HG02588 (cell line): ENCODE data around the gene EIF2AK3.
"Not testable (repeated sequence)": the region's sequence is repeated elsewhere in the genome, so short reads cannot be mapped to it uniquely, and the experiment has no call there.

Source experiments
- ATAC-seq: cut with Tn5 transposase; IDR thresholded peaks from one replicate; pipeline ENCODE4 v1.9.1; 2021; ENCODE audit warnings: mild to moderate bottlenecking, moderate library complexity; ENCODE audit not compliant: unreplicated experiment

The EIF2AK3 gene

DNA sequence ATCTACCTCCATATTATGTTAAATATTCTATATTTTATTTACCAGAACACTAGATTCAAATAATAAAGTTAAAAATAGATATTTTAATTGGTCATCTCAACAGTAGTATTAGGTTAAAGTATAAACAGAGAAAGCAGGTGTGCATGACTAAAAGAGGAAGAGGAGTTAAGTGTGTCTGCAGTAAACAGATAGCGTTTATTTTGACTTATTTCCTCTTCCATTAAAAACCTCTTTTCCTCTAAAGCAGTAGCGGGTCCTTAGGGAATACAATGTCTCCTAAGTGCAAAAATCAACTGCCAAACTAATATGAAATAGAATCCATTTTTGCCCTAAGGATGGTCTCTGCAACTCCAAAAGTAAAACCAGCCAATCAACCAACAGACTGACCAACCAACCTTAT lies 27.7 kb downstream of the EIF2AK3 start:
- ATAC-seq = no peak

DNA sequence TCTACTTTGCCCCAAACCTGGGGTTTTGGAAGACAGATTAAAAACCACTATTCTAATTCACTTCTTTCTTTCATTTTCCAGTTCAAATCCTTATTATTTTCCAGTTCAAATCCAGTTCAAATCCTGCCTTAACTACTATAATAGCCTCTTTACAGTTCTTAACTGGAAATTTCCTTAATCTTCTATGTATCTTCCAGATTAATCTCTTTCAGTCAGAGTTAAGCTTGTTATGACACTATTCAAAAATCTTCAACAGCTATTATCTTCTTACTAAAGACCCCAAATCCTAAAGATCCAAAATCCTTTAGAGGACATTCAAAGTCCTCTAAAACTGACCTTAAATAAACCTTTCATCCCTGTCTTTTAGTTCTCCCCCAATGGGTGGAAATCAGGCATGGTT lies 30.1 kb downstream of the EIF2AK3 start:
- no peak for ATAC-seq

DNA sequence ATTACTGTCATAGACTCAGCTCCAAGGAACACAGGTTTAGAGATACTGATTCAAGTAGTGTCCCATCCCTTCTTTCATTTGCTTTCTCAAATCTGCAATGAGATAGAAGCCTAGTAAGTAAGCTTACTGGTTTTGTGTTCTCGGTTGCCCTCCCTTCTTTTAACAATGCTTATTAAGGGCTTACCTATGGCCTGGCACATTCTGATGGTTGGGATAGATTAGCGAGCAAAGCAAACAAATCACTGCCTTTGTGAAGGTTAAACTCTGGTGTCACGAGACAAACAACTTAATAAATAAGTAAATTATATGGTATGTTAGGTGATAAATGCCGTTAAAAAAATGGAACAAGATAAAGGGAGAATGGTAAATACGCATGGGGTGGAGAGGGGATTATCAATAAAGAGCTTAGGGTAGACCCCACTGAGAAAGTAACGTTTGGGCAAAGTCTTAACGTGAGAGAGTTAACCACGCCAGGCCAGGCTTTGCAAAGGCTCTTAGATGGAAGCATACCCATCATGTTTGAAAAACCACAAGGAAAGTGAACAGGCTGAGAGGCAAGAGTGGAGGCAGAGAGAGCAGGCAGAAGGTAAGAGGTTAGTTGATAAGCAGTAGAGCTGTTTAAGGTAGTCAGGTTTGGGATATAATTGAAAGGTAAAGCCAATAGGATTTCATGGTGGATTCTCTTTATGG lies 31.0 kb downstream of the EIF2AK3 start:
- no peak for ATAC-seq

DNA sequence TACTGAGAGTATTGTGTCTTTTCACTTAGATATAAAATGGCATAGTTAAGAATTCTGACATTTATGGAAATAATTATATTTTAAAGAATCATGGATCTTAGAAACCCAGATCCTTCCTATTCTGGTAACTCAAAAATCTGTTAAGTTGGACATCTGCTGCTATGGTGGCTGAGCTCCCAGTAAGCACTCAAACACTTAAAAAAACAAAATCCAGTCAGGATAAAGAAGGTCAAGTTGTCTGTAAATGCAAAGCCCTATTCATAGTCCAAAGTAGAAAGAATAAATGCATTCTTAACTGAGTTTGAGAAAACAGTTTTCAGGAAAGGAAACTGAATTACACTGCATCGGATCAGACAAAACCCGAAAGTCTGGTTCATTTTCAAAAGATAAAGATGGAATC lies 35.6 kb downstream of the EIF2AK3 start:
- ATAC-seq = no peak

DNA sequence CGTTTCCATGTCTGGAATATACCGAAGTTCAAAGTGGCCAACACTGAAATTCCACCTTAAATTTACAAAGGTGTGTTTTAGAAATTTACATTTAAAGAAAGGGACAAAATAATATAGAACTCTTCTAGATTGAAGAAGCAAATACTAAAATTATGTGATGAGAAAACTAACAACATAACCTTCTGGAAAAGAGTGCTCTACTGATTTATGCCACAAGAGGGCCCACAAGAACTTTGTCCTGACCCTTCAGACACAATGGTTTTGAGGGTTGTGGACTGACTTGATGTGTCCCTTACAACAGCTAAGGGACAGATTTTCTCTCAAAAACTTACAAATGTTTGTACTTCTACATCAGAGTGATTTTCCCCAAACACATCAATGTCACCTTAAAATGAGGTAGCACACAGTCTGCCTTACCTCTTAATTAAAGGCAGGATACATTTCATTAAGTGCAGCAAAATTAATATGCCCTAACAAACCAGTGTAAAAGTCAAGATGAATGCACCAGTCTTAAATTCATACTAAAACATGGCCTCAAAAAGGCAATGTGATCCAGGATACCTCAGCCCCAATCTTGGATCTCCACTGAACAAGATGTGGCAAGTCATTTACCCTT lies 36.2 kb downstream of the EIF2AK3 start:
- peak; percentile 81 for ATAC-seq

DNA sequence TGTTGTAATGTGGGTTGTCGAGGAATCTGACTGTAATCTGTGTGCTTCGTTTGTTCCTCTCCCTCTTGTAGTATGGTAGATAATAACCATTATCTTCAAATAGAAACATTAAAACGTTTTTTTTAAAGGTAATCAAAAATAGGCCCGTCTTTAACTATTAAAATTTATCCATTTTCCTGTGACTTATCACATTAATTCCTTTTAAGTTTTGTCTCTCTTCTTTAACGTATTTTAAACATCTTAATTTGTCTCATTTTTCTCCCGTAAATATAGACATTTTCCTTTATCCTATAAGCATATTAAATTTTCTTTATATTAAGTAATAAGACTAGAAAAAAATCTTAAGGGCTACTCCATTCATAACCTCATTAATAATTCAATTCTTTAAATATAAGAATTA lies 41.3 kb downstream of the EIF2AK3 start:
- ATAC-seq = no peak

DNA sequence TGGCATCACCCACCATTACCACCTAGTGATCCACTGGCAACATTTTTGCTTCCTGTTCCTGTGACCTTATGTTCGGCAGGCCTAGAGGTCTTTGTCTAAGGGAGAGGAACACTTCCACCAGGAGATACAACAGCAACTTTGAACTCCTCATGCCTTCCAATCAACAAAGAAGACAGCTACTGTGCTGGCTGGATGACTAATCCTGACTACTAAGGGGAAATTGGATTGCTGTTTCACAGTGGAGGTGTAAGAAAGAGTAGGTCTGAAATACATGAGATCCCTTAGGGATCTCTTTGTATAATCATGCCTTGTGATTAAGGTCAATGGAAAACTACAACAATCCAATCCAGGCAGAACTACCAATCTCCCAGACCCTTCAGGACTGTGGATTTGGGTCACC lies 45.2 kb downstream of the EIF2AK3 start:
- no peak for ATAC-seq

DNA sequence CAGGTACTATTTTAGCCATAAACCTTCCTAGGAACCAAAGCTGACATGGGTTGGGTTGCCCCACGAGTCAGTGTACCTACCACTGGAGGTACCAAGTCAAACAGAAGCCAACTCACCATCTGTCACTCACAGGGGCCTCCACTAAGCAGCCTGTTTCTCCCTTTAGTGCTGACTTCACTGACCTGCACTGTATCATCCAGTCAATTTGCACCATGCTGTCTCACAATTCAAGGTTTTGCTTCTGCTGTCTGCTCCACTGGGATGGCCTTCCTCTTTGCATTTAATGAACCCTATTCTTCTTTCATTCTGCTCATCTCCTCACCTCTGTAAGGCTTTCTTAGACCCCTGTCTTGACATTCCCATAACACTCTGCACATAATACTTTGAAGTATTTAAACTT lies 47.2 kb downstream of the EIF2AK3 start:
- ATAC-seq = no peak

DNA sequence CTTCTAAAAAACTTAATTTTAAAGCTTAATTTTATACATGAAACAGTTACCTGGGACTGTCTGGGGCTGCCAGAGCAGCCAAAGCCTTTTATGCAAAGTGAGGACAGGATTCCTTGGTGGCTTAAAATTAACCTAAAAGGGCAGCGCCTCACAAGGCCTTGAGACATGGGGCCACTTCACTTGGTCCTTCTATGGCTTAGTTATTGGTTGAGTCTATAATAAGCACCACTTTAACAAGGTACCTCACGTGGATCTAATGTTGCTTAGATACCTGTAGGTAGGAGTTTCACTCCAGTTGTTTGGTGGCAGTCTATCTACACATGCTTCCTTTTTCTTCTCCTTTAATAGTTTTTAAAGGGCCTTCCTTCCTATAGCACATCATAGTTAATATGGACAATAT lies 51.6 kb downstream of the EIF2AK3 start:
- ATAC-seq = no peak

DNA sequence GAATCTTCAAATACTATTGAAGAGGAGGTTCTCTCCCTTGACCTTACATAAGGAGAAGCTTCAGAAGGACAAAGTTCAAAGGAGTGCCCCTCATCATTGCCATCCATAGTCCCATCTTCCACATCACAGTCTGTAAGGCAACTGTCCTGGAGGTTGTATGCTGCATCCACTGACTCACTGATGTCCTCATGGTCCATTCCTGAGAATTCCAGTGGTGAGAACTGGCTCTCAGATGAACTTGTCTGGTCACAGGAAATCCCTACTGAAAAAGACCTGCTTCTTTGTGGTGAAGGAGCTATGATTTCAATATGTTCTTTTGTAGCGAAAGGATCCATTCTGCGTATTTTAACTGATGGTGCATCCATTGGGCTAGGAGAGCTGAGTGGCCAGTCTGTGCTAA lies 52.2 kb downstream of the EIF2AK3 start:
- no peak for ATAC-seq

DNA sequence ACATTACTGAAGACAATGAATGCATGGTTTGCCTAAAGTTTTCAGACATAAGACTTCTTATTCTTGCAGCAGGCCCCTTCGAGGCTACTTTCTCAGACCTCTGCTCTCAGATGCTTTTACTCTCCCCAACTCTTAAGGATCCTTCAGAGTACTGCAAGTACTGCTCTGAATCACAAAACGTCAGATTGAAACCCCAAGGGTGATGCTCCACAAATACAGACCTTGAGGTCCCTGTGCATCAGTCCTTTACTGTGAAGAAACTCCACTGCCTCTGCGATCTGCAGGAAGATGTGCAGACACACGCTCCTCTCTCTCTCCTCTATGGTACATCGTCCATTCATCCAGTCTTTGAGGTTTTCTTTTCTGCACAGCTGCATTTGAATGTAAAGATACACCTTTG lies 52.8 kb downstream of the EIF2AK3 start:
- peak; percentile 83 for ATAC-seq

DNA sequence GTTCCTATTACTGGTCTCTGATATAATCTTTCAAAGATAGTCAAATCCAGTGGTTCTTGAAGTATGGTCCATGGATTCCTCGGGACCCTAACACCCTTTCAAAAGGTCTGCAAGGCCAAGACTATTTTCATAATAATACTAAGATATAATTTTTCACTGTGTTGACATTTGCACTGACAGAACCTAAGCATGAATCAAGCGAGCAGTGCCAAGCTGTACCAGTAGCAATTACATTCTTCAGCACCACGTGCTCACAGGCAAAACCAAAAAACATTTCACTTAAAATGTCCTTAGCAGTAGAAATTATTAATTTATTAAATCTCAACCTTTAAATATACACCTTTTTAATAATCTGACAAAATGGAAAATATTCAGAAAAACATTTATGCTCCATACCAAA lies 59.1 kb downstream of the EIF2AK3 start:
- no peak for ATAC-seq

DNA sequence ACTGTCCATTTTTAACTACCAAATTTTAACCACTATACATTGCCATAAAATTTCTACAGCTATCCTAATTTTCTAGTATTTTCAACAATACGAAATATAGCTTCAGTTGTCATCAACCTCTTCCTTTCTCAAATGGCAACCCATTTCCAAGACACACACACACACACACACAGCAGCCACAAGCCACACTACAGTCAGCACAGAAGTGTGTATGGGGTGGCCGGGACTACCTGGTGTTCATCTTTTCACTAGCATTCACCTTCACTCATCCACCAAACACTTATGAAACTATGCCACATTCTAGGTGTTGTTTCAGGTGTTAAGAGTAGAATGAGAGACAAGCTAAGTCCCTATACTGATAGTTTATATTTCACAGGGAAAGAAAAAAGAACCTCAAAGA lies 62.9 kb downstream of the EIF2AK3 start:
- ATAC-seq = no peak

DNA sequence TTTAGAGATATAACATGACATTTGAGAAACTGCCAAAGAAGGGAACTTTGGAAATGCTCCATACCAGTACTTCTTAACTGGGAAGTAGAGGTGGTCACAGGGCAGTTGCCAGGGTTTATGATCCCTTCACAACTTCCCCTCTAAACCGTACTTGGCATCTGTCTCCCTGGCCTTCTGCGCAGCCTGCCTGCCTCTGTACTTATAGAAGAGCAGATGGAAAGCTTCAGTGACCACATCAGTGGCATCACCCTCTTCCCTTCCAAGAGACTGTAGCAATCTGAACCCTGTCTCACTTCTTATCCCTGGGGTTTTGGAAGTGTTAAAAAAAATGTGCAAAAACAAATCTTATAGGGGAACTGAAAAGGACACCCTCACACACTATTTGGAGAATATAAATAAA lies 64.1 kb downstream of the EIF2AK3 start:
- ATAC-seq = no peak

DNA sequence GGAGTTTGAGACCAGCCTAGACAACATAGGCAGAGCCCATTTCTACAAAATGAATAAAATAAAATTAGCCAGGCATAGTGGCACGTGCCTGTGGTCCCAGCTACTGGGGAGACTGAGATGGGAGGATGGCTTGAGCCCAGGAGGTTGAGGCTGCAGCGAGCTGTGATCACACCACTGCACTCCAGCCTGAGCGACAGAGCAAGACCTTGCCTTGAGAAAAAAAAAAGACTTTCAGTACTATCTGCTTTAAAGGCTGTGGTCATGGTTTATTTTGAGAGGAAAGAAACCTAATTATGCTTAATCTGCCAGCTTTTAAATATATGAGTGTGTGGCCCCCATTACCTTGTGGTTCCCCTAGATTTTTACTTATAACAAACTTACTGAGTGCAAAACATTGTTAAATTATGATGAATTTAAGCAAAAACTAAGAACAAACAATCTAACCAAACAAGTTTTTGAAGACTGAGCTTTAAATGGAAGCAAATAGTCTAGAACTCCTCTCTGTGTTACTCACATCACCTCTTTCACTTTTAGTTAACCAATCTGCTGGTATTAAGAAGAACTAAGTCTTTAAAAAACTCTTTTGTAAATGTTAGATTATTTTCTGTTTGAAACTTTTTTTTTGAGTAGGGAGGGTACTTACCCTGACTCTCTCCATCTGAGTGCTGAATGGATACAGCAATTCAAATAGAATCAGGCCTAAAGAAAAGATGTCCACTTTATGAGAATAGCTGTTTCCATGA lies 65.4 kb downstream of the EIF2AK3 start:
- peak; percentile 59 for ATAC-seq

DNA sequence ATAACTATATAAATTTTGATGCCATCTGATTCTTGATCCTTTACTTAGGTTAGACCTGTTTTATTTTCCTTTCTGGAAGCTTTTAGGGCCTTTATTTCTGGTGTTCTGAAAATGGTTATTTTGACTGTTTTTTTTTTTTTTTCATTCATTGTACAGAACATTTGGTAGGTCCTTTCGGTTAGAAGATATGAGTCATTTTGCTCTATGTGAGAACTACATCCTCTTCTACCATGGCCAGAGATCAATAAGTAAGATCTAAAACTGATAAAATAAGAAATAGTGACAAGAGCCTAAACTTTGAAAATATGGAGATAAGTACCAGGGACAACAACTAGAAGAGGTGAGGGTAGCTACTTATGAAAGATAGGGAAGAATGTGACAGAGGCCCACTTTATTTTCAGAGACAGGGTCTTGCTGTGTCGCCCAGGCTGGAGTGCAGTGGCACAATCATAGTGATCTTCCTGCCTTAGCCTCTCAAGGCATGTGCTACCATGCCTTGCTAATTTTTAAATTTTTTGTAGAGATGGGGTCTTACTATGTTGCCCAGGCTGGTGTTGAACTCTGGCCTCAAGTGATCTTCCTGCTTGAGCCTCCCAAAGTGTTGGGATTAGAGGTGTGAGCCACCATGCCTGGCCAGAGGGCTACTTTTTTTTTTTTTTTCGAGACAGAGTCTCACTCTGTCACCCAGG lies 66.5 kb downstream of the EIF2AK3 start:
- ATAC-seq = no peak

DNA sequence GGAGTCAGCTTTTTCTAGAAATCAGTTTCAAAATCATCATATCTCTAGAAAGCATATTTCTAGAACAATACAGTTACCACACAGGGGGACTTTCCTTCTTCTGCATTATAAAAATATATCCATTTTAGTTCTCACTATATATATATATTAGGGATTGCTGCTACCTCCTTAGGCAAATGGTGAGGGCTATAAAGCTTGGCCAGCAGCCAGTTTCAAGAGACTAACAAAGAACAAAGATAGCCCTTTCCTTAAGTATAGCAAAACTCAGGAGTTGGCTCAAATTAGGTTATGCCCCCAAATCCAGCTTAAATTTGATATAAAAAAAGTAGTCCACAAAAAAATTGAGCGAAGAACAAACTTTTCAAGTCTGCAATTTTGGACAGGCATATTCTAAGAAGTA lies 70.0 kb downstream of the EIF2AK3 start:
- ATAC-seq = no peak

DNA sequence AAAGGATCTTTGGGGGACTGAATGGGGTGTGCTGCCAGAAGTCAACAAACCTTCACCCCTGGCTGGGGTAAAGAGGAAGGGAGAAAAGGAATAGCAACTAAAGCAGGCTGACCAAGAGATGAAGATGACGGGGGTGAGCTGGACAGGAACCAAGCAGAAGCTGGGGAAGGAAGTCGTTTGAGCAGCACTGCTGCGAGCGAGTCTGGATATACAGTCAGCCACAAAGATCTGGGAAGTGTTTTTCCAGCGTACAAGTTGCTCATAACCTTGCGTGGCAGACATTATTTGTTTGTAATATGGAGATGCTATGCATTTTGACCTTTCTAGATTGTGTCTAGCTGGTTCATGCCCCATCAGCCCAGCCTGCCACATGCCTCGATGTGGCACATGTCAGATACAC lies 71.2 kb downstream of the EIF2AK3 start:
- no peak for ATAC-seq

DNA sequence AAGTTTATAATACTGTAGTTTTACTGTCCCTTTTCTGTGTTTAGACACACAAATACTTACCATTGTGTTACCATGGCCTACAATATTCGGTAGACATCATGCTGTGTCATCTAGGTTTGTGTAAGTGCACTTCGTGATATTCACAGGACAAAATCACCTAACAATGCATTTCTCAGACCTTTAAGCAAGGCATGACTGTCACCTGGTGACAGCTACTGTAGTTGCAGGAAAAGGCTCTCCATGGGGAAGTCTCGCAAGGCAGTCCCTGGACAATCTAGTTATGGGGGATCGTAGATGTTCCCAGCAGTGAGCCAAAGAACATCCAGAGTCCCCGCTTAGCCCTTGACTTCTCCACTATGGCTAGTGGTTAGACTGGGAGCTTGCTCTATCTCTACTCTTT lies 73.1 kb downstream of the EIF2AK3 start:
- ATAC-seq = no peak

DNA sequence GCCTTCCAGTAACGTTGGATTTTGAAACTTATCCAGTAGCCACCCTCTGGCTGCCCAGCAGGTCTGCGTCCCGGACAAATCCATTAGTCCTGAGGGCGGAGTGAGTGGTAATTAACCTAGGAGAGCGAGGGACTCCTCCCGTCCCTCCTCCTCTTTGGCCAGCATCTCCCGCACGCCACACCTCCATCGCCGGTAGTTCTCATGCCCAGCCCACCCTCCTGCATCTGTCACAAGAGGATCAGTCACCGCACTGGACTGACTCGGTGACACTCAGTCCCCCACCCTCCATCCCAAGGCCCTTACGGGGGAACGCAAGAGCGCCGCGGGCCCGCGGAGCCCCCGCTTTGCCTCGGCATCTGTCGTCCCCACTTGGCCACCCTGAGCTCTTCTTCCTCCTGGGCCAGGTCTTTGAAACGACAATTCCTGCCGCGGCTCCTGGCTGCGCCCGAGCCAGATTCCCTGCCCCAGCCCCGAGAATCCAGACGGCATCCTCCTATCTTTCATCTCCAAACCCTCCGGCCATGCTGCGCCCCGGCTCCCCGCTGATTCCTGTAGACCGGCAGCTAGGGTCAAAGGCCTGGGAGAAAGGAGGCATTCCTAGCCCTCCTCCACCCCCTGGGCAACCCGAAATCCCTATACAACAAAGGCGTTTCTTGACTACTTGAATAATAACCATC lies 77.5 kb downstream of the EIF2AK3 start:
- ATAC-seq = no peak

DNA sequence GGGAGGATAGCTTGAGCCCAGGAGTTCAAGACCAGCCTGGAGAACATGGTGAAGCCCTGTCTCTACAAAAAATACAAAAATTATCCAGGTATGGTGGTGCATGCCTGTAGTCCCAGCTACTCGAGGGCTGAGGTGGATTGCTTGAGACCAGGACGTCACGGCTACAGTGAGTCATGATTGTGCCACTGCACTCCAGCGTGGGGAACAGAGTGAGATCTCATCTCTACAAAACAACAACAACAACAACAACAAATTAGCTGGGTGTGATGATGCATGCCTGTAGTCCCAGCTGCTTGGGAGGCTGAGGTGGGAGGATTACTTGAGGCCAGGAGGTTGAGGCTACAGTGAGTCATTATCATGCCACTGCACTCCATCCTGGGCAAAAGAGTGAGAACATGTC lies 81.0 kb downstream of the EIF2AK3 start:
- ATAC-seq = not testable (repeated sequence)
